Lower leg skin (tissue), 3 donors: Measurements from ENCODE around the gene DCAF8L2.

ENCODE experiments used
- CTCF ChIP-seq, 3 donors: fragments of 450-650 bp; IDR thresholded peaks; one replicate each; pipeline ENCODE4 v1.5.1; 2016; ENCODE audit warnings: antibody characterized with exemption in 3 of 3, mild to moderate bottlenecking in 3 of 3, moderate library complexity in 2 of 3
- POLR2A ChIP-seq, 2 donors: fragments of 450-650 bp; IDR thresholded peaks; one replicate each; pipeline ENCODE4 v1.6.1; 2016 to 2017; ENCODE audit warnings: antibody characterized with exemption in 2 of 2, mild to moderate bottlenecking in 1 of 2, moderate library complexity in 1 of 2

GRCh38 chrX:27622883-27623282 is 32.7 kb downstream of the DCAF8L2 start:
- TF ChIP-seq CTCF (IDR thresholded peaks at IDR 0.05) (no peak), POLR2A (IDR thresholded peaks at IDR 0.05) (no peak)
